SK-N-SH (cell line): ENCODE results near the gene PCNX4. TPM values are rescaled to one million over a fixed set of nuclear protein-coding genes. Genes with fewer than 3 reads are reported as not detected.

Experiments
- CTCF ChIA-PET: fragments of 300-600, 350-600 bp; formaldehyde crosslinking; extraction: SDS; loops from one replicate; lab custom pipeline; 2021; lab: Yijun Ruan, JAX
- POLR2A ChIA-PET: fragments of 350-600 bp; sonication (Branson Sonifier 250); formaldehyde crosslinking; extraction: SDS; loops from one replicate; lab custom pipeline; 2020; ENCODE audit warnings: antibody characterized with exemption, inconsistent platforms; lab: Yijun Ruan, JAX
- DNase-seq: peaks from one replicate; pipeline ENCODE4 v3.0.0; 2012
- H2AFZ ChIP-seq: fragments of 200-600 bp; sonication (generic); 2 replicates; pipeline ENCODE4 v1.8.1; 2016; ENCODE audit warnings: antibody characterized with exemption, mild to moderate bottlenecking, low read depth
- H3F3A ChIP-seq: fragments of 200-600 bp; sonication (generic); replicated peaks from 2 replicates; pipeline ENCODE3; 2016; ENCODE audit warnings: antibody characterized with exemption, mild to moderate bottlenecking; ENCODE audit not compliant: insufficient read depth
- H3K27ac ChIP-seq, 2 experiments: fragments of 200-500 bp in 1 of 2; fragments of 200-600 bp in 1 of 2; sonication (Bioruptor generic) in 1 of 2; sonication (generic), shearing (Covaris generic) in 1 of 2; 2 replicates each; pipeline versions ENCODE4 v1.5.1 to v1.6.1; 2014 to 2016; ENCODE audit warnings: low read depth in 2 of 2, inconsistent platforms in 1 of 2, low read length in 1 of 2, mild to moderate bottlenecking in 1 of 2, mixed read lengths in 1 of 2
- H3K27me3 ChIP-seq: fragments of 200-600 bp; sonication (generic), shearing (Covaris generic); 2 replicates; pipeline ENCODE4 v1.6.1; 2016; ENCODE audit warnings: mixed run types; ENCODE audit not compliant: insufficient read depth
- H3K36me3 ChIP-seq, 2 experiments: fragments of 200-500 bp in 1 of 2; fragments of 200-600 bp in 1 of 2; sonication (Bioruptor generic) in 1 of 2; sonication (generic) in 1 of 2; replicated peaks in 1 of 2; 2 replicates each; pipeline versions ENCODE3 to v1.5.1; 2014 to 2016; ENCODE audit warnings: low read length in 1 of 2, mild to moderate bottlenecking in 1 of 2; ENCODE audit not compliant: insufficient read depth in 2 of 2, control insufficient read depth in 1 of 2
- H3K4me1 ChIP-seq, 2 experiments: fragments of 200-500 bp in 1 of 2; fragments of 200-600 bp in 1 of 2; sonication (Bioruptor generic) in 1 of 2; sonication (generic), shearing (Covaris generic) in 1 of 2; 2 replicates each; pipeline versions ENCODE4 v1.5.1 to v1.6.1; 2014 to 2016; ENCODE audit warnings: low read depth in 1 of 2, low read length in 1 of 2, mixed run types in 1 of 2; ENCODE audit not compliant: insufficient read depth in 2 of 2, control insufficient read depth in 1 of 2
- H3K4me2 ChIP-seq: fragments of 200-600 bp; sonication (generic), shearing (Covaris generic); 2 replicates; pipeline ENCODE4 v1.6.1; 2017; ENCODE audit warnings: mixed run types
- H3K4me3 ChIP-seq, 2 experiments: fragments of 200-500 bp in 1 of 2; fragments of 200-600 bp in 1 of 2; sonication (Bioruptor generic) in 1 of 2; sonication (generic), shearing (Covaris generic) in 1 of 2; 2 replicates each; pipeline versions ENCODE4 v1.5.1 to v1.8.1; 2014 to 2016; ENCODE audit warnings: low read depth in 2 of 2, inconsistent platforms in 1 of 2, low read length in 1 of 2, mild to moderate bottlenecking in 1 of 2, mixed read lengths in 1 of 2, moderate library complexity in 1 of 2
- H3K79me2 ChIP-seq: fragments of 200-600 bp; sonication (generic); 2 replicates; pipeline ENCODE4 v1.8.1; 2017; ENCODE audit warnings: mild to moderate bottlenecking; ENCODE audit not compliant: insufficient read depth
- H3K9ac ChIP-seq: fragments of 200-600 bp; sonication (generic); 2 replicates; pipeline ENCODE4 v1.6.1; 2017; ENCODE audit warnings: mixed run types
- H3K9me2 ChIP-seq: fragments of 200-600 bp; sonication (generic); 2 replicates; pipeline ENCODE4 v1.6.1; 2017; ENCODE audit warnings: mixed run types
- H3K9me3 ChIP-seq: fragments of 200-600 bp; sonication (generic); 2 replicates; pipeline ENCODE4 v1.6.1; 2017; ENCODE audit warnings: mixed run types, mild to moderate bottlenecking, moderate library complexity
- H4K20me1 ChIP-seq: fragments of 200-600 bp; sonication (generic); 2 replicates; pipeline ENCODE4 v1.6.1; 2017; ENCODE audit warnings: mild to moderate bottlenecking, mixed run types; ENCODE audit not compliant: insufficient read depth
- CHD2 ChIP-seq: fragments of 150-350 bp; IDR thresholded peaks from 2 replicates; pipeline ENCODE4 v1.6.1; 2018; ENCODE audit warnings: low read length; ENCODE audit not compliant: partially characterized antibody
- EP300 ChIP-seq, 2 experiments: IDR thresholded peaks; 2 replicates each; pipeline versions ENCODE4 v1.4.0 to v1.6.1; 2012; ENCODE audit warnings: borderline replicate concordance in 1 of 2, low read depth in 1 of 2, low read length in 1 of 2
- FOSL2 ChIP-seq: IDR thresholded peaks from 2 replicates; pipeline ENCODE4 v1.4.0; 2012; ENCODE audit warnings: low read depth, mild to moderate bottlenecking, moderate library complexity, borderline replicate concordance
- FOXJ3 ChIP-seq: sonication (generic); formaldehyde crosslinking; IDR thresholded peaks from 2 replicates; pipeline ENCODE4 v1.5.1; 2020; ENCODE audit warnings: mild to moderate bottlenecking, missing genetic modification reagents
- FOXM1 ChIP-seq: IDR thresholded peaks from 2 replicates; pipeline ENCODE4 v1.4.0; 2012; ENCODE audit warnings: low read depth, mild to moderate bottlenecking
- GABPA ChIP-seq: IDR thresholded peaks from 2 replicates; pipeline ENCODE4 v1.4.0; 2012; ENCODE audit warnings: low read depth, mild to moderate bottlenecking
- GATA2 ChIP-seq: sonication (generic); formaldehyde crosslinking; IDR thresholded peaks from 2 replicates; pipeline ENCODE4 v1.5.0; 2020; ENCODE audit warnings: mild to moderate bottlenecking, missing genetic modification reagents
- NFIC ChIP-seq: IDR thresholded peaks from 2 replicates; pipeline ENCODE4 v1.4.0; 2012; ENCODE audit warnings: borderline replicate concordance
- NRF1 ChIP-seq: IDR thresholded peaks from 2 replicates; pipeline ENCODE4 v1.6.1; 2012; ENCODE audit warnings: low read depth, mild to moderate bottlenecking, low read length
- POLR2AphosphoS5 ChIP-seq: IDR thresholded peaks from 2 replicates; pipeline ENCODE4 v1.6.1; 2012; ENCODE audit warnings: low read depth, low read length
- RCOR1 ChIP-seq: fragments of 150-350 bp; IDR thresholded peaks from 2 replicates; pipeline ENCODE4 v1.6.1; 2017; ENCODE audit warnings: antibody characterized with exemption, low read length
- RFX5 ChIP-seq: IDR thresholded peaks from 2 replicates; pipeline ENCODE4 v1.6.1; 2012; ENCODE audit warnings: mild to moderate bottlenecking, improper control_type of control experiment, low read length
- RXRA ChIP-seq: IDR thresholded peaks from 2 replicates; pipeline ENCODE4 v1.4.0; 2012; ENCODE audit warnings: low read depth, mild to moderate bottlenecking, borderline replicate concordance
- TEAD4 ChIP-seq: IDR thresholded peaks from 2 replicates; pipeline ENCODE4 v1.4.0; 2012; ENCODE audit warnings: mild to moderate bottlenecking, borderline replicate concordance; ENCODE audit not compliant: insufficient read depth
- WGBS: methylation state at CpG from one replicate; pipeline ENCODE4 v1.1.6; 2017; ENCODE audit warnings: low lambda C conversion rate; 5-methylcytosine and 5-hydroxymethylcytosine counted together
- polyA plus RNA-seq, 3 experiments: library from polyadenylated mRNA; depleted of rRNA; stranded (reverse); fragments of >200 nt; gene quantifications; 2 replicates each; pipeline ENCODE4 v1.2.3, GENCODE V29; 2012
- TF ChIP-seq, protein P1 (sequence below): fragments of 150-350 bp; IDR thresholded peaks from 2 replicates; pipeline ENCODE4 v1.6.1; 2016; ENCODE audit warnings: mild to moderate bottlenecking, low read depth, low read length
- TF ChIP-seq, protein P2 (sequence below): IDR thresholded peaks from 2 replicates; pipeline ENCODE4 v1.6.1; 2012; ENCODE audit warnings: mild to moderate bottlenecking, low read depth, low read length, moderate library complexity
- TF ChIP-seq, protein P3 (sequence below): fragments of 200-600 bp; sonication (generic); IDR thresholded peaks from 2 replicates; pipeline ENCODE4 v1.6.1; 2017; ENCODE audit warnings: antibody characterized with exemption, mild to moderate bottlenecking, moderate library complexity
- TF ChIP-seq, protein P4 (sequence below): fragments of 150-350 bp; IDR thresholded peaks from 2 replicates; pipeline ENCODE4 v1.6.1; 2017; ENCODE audit warnings: antibody characterized with exemption, low read length, low read depth, borderline replicate concordance
- TF ChIP-seq, protein P5 (sequence below): IDR thresholded peaks from 2 replicates; pipeline ENCODE4 v1.4.0; 2012; ENCODE audit warnings: low read depth, borderline replicate concordance
- TF ChIP-seq, protein P6 (sequence below): IDR thresholded peaks from 2 replicates; pipeline ENCODE4 v1.4.0; 2012; ENCODE audit warnings: low read depth, borderline replicate concordance

The PCNX4 gene
- polyA plus RNA-seq, 1 of the 3 experiments (the other 2 are of a cell fraction): 21.1 TPM

DNA sequence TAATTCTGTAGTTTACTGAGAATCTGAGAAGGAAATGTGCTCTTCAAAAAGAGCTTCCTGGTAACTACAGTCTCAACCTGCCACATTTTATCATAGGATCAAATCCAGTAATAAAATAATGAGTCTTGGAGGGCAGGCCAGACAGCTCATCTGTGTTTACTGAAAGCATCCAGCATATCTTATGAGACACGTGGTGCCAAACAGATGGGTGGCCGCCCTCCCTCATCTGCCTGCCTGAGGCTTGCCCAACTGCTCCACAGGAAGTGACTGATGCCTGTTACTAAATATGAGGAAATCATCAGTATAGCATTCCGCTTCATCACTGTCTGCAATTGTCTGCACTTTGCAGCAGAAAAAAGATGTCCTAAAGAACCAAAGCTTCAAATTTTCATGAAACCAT, 60.0 kb downstream of the PCNX4 start (continued):
- TF ChIP-seq, protein P1, sequence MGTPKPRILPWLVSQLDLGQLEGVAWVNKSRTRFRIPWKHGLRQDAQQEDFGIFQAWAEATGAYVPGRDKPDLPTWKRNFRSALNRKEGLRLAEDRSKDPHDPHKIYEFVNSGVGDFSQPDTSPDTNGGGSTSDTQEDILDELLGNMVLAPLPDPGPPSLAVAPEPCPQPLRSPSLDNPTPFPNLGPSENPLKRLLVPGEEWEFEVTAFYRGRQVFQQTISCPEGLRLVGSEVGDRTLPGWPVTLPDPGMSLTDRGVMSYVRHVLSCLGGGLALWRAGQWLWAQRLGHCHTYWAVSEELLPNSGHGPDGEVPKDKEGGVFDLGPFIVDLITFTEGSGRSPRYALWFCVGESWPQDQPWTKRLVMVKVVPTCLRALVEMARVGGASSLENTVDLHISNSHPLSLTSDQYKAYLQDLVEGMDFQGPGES: no peak
- TF ChIP-seq FOSL2 (peak; percentile 61; the same call in 1 of the 2 replicates), RCOR1 (peak; percentile 83), CHD2 (peak; percentile 79), NFIC (peak; percentile 53; the same call in 1 of the 2 replicates)
- TF ChIP-seq, protein P2, sequence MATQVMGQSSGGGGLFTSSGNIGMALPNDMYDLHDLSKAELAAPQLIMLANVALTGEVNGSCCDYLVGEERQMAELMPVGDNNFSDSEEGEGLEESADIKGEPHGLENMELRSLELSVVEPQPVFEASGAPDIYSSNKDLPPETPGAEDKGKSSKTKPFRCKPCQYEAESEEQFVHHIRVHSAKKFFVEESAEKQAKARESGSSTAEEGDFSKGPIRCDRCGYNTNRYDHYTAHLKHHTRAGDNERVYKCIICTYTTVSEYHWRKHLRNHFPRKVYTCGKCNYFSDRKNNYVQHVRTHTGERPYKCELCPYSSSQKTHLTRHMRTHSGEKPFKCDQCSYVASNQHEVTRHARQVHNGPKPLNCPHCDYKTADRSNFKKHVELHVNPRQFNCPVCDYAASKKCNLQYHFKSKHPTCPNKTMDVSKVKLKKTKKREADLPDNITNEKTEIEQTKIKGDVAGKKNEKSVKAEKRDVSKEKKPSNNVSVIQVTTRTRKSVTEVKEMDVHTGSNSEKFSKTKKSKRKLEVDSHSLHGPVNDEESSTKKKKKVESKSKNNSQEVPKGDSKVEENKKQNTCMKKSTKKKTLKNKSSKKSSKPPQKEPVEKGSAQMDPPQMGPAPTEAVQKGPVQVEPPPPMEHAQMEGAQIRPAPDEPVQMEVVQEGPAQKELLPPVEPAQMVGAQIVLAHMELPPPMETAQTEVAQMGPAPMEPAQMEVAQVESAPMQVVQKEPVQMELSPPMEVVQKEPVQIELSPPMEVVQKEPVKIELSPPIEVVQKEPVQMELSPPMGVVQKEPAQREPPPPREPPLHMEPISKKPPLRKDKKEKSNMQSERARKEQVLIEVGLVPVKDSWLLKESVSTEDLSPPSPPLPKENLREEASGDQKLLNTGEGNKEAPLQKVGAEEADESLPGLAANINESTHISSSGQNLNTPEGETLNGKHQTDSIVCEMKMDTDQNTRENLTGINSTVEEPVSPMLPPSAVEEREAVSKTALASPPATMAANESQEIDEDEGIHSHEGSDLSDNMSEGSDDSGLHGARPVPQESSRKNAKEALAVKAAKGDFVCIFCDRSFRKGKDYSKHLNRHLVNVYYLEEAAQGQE: no peak
- TF ChIP-seq, all 33 proteins: peak for 21

DNA sequence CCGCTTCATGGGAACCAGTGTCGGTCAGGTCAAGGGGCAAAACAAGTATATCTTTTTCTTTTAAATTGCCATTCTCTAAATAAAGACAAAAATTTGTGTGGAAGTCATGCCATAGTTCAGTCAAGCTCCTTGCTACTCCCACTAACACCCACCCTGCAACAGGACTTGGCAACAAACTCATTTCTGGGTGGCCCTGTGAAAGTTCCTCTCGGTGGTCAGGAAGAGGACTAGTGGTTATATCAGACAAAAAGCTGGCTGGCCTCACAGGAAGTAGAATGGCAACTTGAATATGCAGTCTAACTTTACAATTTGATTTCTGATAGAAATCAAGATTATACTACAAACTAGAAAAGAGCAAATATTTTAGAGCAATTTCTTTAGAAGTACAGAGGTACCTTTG, 62.3 kb downstream of the PCNX4 start:
- peaks cover 37 to 41% of the 10 kb centered on the region in 2 experiments for H3K36me3 ChIP-seq
- POLR2A ChIA-PET: interaction anchor here (0.9 kb wide), 1 partner anchor 11 kb away, joined by 3 read pairs; the partner anchor contains the start of gene DHRS7

More for the DNA sequence above, 62.3 kb downstream of the PCNX4 start:
- peaks cover 41% of the 10 kb centered on the region; the same call in 1 of the 2 replicates for H3K79me2 ChIP-seq
- CTCF ChIA-PET: interaction anchor here (1.9 kb wide), 1 partner anchor 64 kb away, joined by 5 read pairs; no protein-coding TSS in a partner anchor
- H4K20me1 ChIP-seq: no peaks in the 10 kb centered on the region
- no peak overlapping the region for H3K4me2 ChIP-seq
- 92% methylated on average over 3 of the region's 3 CpGs for WGBS
- H3K4me3 ChIP-seq: no peak overlapping the region
- H3K27ac ChIP-seq: peak overlapping the region in 1 of 2 experiments; percentile 53; a peak in 2 of 4 replicates
- peaks cover 17 to 29% of the 10 kb centered on the region in 2 experiments for H3K4me1 ChIP-seq
- TF ChIP-seq POLR2AphosphoS5: no peak
- TF ChIP-seq FOXM1: no peak
- TF ChIP-seq GATA2 (CRISPR knock-in tag): no peak
- TF ChIP-seq RFX5: no peak
- TF ChIP-seq, protein P3, sequence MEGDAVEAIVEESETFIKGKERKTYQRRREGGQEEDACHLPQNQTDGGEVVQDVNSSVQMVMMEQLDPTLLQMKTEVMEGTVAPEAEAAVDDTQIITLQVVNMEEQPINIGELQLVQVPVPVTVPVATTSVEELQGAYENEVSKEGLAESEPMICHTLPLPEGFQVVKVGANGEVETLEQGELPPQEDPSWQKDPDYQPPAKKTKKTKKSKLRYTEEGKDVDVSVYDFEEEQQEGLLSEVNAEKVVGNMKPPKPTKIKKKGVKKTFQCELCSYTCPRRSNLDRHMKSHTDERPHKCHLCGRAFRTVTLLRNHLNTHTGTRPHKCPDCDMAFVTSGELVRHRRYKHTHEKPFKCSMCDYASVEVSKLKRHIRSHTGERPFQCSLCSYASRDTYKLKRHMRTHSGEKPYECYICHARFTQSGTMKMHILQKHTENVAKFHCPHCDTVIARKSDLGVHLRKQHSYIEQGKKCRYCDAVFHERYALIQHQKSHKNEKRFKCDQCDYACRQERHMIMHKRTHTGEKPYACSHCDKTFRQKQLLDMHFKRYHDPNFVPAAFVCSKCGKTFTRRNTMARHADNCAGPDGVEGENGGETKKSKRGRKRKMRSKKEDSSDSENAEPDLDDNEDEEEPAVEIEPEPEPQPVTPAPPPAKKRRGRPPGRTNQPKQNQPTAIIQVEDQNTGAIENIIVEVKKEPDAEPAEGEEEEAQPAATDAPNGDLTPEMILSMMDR: no peak
- no peak for TF ChIP-seq TEAD4
- no peak for TF ChIP-seq EP300 (IDR thresholded peaks at IDR 0.05; ENCODE audit: borderline replicate concordance in 1 of 2, low read depth in 1 of 2, low read length in 1 of 2)
- TF ChIP-seq FOXJ3 (CRISPR knock-in tag): no peak
- TF ChIP-seq NRF1: no peak
- TF ChIP-seq, protein P4, sequence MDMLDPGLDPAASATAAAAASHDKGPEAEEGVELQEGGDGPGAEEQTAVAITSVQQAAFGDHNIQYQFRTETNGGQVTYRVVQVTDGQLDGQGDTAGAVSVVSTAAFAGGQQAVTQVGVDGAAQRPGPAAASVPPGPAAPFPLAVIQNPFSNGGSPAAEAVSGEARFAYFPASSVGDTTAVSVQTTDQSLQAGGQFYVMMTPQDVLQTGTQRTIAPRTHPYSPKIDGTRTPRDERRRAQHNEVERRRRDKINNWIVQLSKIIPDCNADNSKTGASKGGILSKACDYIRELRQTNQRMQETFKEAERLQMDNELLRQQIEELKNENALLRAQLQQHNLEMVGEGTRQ: no peak
- TF ChIP-seq GABPA: no peak
- TF ChIP-seq RXRA: no peak
- no peak for TF ChIP-seq NFIC
- no peak for TF ChIP-seq CHD2
- TF ChIP-seq, protein P5, sequence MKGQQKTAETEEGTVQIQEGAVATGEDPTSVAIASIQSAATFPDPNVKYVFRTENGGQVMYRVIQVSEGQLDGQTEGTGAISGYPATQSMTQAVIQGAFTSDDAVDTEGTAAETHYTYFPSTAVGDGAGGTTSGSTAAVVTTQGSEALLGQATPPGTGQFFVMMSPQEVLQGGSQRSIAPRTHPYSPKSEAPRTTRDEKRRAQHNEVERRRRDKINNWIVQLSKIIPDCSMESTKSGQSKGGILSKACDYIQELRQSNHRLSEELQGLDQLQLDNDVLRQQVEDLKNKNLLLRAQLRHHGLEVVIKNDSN: no peak
- TF ChIP-seq, protein P6, sequence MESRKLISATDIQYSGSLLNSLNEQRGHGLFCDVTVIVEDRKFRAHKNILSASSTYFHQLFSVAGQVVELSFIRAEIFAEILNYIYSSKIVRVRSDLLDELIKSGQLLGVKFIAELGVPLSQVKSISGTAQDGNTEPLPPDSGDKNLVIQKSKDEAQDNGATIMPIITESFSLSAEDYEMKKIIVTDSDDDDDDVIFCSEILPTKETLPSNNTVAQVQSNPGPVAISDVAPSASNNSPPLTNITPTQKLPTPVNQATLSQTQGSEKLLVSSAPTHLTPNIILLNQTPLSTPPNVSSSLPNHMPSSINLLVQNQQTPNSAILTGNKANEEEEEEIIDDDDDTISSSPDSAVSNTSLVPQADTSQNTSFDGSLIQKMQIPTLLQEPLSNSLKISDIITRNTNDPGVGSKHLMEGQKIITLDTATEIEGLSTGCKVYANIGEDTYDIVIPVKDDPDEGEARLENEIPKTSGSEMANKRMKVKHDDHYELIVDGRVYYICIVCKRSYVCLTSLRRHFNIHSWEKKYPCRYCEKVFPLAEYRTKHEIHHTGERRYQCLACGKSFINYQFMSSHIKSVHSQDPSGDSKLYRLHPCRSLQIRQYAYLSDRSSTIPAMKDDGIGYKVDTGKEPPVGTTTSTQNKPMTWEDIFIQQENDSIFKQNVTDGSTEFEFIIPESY: no peak
- peaks cover 25% of the 10 kb centered on the region for H3F3A ChIP-seq
- no peaks in the 10 kb centered on the region for H3K9me3 ChIP-seq
- no peak overlapping the region for H3K9ac ChIP-seq
- DNase-seq: no peak
- H3K9me2 ChIP-seq: no peaks in the 10 kb centered on the region
- H2AFZ ChIP-seq: no peak overlapping the region
- no peaks in the 10 kb centered on the region for H3K27me3 ChIP-seq
